HG03280 (cell line): ENCODE results near the gene TRIM24.

ENCODE experiments used
- ATAC-seq: cut with Tn5 transposase; IDR thresholded peaks from one replicate; pipeline ENCODE4 v1.9.1; 2021; ENCODE audit warnings: mild to moderate bottlenecking, moderate library complexity; ENCODE audit not compliant: unreplicated experiment

The TRIM24 gene

GRCh38 chr7:138568655-138569054, 108.6 kb downstream of the TRIM24 start:
- ATAC-seq: no peak

GRCh38 chr7:138569418-138569817, 109.4 kb downstream of the TRIM24 start:
- ATAC-seq: no peak

- ATAC-seq: no peak
Observed at GRCh38 chr7:138570715-138571114, 110.7 kb downstream of the TRIM24 start.

- ATAC-seq: no peak
Observed at GRCh38 chr7:138573741-138574140, 113.7 kb downstream of the TRIM24 start.

- ATAC-seq: no peak
Observed at GRCh38 chr7:138575897-138576428, 115.9 kb downstream of the TRIM24 start.

GRCh38 chr7:138579136-138579535, 119.1 kb downstream of the TRIM24 start:
- ATAC-seq: no peak

- no peak for ATAC-seq
Observed at GRCh38 chr7:138579671-138580070, 119.6 kb downstream of the TRIM24 start.

GRCh38 chr7:138581065-138581464, 121.0 kb downstream of the TRIM24 start:
- no peak for ATAC-seq

GRCh38 chr7:138584283-138584682, 124.2 kb downstream of the TRIM24 start:
- no peak for ATAC-seq

GRCh38 chr7:138584696-138585095, 124.6 kb downstream of the TRIM24 start:
- ATAC-seq: no peak

- ATAC-seq: no peak
Observed at GRCh38 chr7:138585283-138585993, 125.4 kb downstream of the TRIM24 start.

GRCh38 chr7:138587485-138587884, 127.4 kb downstream of the TRIM24 start:
- ATAC-seq: no peak

- ATAC-seq: no peak
Observed at GRCh38 chr7:138588986-138589385, 128.9 kb downstream of the TRIM24 start.

- no peak for ATAC-seq
Observed at GRCh38 chr7:138590154-138590553, 130.1 kb downstream of the TRIM24 start.

GRCh38 chr7:138595454-138595853, 135.4 kb downstream of the TRIM24 start:
- ATAC-seq: no peak

GRCh38 chr7:138602451-138602850, 142.4 kb downstream of the TRIM24 start:
- no peak for ATAC-seq

GRCh38 chr7:138603549-138604318, 143.7 kb downstream of the TRIM24 start:
- no peak for ATAC-seq

- ATAC-seq: no peak
Observed at GRCh38 chr7:138606236-138606635, 146.2 kb downstream of the TRIM24 start.

GRCh38 chr7:138607216-138608126, 147.4 kb downstream of the TRIM24 start:
- no peak for ATAC-seq

GRCh38 chr7:138608275-138608674, 148.2 kb downstream of the TRIM24 start:
- ATAC-seq: peak; percentile 55

GRCh38 chr7:138610671-138611170, 150.7 kb downstream of the TRIM24 start:
- no peak for ATAC-seq
